ENCODE data around the gene ATP13A3.

ATP13A3 gene

DNA sequence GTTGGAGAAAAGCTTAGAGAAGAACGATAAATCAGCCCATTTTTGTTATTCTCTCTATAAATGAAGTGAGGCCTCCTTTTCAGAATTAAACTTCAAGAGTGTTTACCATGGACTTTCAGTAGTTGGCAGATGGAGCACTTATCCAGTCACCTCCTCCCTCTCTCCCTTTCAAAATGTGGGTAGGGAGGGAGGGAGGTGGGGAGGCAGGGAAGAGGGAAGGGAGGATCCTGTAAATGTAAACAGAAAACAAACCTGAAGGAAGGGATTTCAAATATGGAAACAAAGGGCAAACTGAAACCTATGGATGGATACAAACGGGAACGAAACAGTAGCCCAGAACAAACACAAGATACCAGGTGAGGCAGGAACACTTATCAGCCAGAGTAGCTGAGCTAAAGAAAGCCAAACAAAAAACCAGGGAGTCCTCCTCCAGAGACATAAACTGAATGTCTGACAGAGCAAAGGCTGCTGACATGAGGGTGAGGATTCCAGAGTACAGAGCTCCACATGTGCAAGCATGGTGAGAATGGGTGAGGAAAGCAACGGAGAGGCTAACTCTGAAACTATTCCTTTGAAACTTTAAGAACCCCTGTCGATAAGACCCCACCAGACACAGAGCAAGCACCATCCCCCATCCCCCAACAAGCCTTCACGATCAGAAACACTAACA lies 46.8 kb downstream of the ATP13A3 start:
- DNase-seq = no peak

DNA sequence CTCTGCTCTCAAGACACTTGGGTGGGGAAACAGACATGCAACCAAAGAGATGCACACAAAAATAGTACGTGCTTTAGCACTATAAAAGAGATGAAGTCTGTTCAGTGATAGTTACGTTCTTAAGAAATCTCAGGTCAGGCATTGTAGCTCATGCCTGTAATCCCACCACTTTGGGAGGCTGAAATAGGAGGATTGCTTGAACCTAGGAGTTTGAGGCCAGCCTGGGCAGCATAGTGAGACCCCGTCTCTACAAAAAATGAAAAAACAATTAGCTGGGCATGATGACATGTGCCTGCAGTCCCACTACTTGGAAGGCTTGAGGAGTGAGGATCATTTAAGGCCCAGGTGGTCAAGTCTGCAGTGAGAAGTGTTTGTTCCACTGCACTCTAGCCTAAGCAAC lies 52.3 kb downstream of the ATP13A3 start:
- DNase-seq = no peak

DNA sequence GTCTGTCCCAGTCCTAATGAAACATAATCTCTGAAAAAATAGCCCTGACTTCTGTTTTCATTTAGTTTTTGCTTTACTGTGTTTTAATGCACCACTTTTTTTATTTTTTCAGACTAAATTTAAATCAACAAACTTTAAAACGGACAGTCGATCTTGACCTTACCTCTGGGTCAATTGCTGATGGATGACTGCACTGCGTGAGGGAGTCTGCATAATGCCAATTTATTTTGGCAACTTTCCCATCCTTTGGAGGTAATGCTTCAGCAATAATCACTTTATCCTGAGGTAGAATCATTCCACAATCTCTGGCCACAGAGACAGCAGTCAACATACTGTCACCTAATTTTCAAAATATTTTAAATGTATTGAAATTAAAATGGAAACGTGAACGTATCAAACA lies 55.2 kb downstream of the ATP13A3 start:
- DNase-seq = no peak

DNA sequence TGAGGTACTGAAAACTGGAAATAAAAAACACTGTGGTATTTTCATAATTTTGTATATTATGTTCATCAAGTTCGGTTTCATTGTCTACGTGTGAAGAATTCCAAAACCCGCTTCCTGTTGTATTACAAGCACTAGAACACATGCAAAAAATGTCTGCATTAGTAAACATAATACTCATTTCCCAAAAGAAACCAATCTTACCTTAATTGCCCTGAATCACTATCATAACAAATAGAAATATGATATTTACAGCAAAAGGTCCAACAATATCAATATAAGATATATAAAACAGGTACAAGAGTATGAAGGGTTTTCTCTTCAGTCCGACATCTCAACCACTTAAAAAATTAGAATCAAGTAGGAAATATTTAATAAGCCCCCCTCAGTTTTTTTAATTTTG lies 61.4 kb downstream of the ATP13A3 start:
- DNase-seq = no peak

DNA sequence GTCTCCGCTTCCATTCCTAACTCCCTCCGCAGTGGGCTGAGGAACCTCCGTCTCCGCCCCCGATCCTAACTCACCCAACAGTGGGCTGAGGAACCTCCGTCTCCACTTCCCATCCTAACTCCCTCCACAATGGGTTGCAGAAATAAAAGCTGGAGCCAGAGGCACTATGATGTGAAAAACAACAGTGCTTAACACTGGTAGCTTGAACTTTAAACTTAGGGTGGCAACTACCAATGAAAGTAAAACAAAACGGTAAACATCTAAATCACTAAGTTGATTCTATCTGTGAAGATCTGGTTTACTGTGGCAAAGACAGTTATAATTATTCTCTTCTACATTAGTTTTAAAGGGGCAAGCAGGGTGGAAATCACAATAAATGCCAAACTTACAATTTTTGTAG lies 61.8 kb downstream of the ATP13A3 start:
- peak in 1 of 2 donors; percentile 11 for DNase-seq

DNA sequence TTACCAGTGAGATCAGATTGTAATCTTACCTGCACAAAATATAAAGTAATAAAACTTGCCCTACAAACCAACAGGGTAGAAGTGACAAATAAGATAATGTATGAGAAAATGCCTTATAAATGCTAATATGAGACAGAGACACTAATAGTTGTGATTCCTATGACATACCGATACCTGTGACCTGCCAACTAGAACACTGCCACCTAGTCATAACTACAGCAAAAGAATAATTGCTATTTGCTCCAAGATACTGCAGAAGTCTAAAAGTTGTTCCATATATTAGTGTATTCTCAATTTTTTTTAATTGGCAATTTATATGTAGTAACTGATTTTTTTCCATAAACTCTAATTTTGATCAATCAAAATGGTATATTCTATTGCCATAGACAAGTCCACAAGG lies 62.4 kb downstream of the ATP13A3 start:
- no peak for DNase-seq

DNA sequence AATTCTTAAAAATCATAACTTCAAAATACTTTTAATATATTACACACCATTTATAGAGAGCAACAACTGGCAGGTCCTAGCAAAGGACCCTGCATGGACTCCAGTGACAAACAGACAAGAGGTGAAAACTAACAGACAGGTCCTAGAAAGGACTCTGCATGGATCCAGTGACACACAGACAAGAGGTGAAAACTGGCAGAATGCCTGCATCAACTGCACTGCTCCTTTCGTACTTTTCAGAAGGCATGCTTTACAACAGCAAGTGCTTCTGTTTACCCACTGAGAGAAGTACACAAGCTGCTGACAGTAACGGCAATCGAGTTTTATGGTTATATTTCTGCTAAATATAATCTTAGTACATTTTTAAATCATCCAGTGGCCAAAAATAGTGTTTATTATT lies 63.5 kb downstream of the ATP13A3 start:
- DNase-seq = no peak

DNA sequence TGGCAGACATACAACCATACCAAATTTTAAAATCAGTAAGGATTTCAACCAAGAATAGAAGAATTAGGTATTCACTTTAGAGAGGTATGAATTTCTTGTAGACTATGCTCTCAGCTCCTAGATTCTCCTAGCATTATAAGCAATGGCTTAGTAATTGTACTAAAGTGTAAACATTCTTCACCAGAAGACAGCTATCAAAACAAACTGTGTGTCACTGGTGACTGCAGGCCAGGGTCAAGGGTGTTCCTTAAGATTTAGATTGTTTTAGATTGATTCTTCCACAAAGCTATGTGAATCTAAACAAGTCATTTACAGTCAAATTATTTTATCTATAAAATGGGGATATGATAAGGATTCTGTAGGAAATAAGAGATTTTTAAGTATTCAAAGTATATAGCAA lies 64.6 kb downstream of the ATP13A3 start:
- no peak for DNase-seq

DNA sequence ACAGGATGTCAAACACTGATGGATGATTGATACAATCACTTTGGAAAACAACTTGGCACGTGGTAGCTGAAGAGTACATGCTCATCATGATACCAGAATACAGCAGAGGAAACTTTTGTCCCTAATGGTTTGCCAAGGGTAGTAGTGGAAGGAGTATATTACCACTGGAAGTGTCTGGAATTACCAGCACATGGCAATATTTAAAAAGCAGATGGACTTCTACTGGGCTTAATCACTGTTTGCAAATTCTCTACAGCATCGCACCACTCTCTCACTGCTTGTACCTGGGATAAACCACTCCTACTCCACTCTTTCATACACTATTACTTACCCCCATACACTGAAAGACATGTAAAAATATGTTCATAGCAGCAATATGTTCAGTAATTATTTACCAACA lies 68.1 kb downstream of the ATP13A3 start:
- DNase-seq = no peak

DNA sequence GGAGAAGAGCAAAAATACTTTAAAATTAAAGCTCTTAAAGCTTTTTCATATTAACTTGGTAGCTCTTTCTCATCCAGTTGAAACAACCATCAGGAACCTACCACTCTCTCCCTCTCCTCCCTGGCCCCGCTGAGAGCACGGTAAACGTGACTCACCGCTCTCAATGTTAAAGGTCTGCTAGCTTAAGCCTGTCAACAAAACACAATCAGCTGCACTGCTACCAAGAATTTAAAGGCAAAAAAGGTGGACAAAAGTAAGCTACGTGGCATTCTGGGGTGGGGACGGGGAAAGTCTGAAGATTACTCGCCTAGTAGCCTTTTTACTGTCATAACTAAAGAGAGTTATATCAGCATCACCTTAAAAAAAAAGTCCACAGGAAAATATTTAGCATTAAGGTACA lies 79.4 kb downstream of the ATP13A3 start:
- DNase-seq = no peak

DNA sequence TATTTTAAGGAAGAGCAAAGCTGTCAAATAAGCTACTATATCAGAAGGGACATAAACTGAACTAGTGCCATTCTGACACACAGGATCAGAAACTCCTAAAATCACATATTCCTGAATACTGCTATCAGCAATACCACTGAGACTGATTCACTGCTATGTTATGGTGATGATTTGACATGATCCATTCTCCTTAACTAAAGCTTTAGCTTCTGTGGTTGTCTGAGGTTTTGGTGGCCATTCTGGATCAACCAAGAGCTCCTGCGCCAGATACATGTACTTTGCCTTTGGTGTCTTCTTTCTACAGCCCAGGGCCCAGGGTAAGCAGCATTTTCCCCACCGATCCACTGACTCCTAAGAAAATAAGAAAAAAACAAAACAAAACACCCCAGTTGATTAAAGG lies 81.0 kb downstream of the ATP13A3 start:
- DNase-seq = no peak

DNA sequence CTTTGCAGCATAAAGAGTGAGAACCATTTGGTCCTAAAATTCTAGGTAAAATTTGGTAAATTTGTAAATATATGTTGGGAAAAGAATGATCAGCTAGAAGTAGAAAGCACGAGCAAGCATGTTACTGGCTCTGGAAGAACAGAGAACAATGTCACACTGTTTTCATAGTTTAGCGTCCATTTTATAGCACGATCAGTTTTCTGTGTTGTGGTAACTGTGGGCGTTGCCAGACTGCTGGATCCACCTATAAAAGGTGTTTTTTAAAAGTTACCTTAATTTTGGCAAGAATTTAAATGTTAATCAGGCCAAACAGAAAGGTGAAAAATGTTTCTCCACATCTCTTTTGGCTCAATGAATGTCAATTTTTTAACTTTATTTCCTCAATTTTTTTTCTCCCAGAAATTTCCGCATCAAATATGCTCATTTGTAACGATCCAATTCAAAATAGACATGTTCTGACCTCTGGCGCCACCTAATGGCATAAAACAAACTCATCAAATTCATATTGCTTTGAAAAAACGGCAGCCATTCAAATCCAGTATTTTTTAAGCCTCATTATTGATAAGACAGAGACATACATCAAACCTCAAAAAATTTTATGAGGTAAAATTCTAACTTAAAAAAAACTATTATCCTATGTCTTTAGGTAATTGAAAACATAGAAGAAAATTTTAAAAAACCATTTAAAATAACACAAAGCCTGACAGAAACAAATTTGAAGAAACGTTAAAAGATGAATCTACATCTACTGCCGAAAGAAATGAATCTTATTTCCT lies 82.2 kb downstream of the ATP13A3 start:
- peak; percentile 45 to 48 for DNase-seq

DNA sequence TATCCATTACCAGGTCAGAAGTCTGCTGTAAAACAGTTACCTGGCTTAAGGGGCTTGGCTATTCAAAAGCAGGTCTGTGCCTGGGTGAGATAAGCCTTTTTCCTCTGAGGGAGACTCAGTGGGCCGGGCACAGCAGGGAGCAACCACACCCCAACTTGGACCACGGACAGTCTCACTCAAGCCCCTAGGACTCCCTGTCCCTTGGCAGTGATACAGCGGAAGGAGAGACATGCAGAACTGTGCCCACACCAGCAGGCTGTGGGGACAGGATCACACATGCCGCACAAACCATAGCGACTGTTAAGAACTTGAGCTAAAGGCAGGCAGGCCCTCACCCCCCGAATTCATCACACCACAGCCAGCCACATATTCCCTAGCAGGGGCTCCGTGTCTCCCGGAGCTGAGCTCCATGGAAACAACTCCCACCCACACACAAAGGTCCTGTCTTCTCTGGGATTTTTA lies 84.9 kb downstream of the ATP13A3 start:
- no peak for DNase-seq

DNA sequence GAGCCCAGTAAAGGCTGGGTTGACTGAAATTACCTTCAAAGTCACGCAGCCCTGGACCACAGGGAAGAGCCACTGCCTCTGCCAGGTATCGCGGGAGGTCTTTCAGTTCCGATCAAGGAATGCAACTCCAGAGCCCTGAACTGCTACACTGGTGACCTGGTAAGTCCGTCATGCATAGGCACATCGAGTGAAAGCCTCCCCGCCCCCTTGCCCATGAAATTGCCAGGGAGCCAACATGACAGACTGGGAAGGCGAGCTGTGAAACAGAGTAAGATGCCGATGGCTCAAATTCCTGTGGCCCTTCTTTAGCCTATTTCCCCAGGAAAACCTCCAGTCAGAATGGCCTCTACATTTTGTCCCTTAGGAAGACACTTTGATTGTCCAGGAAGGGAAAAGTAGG lies 85.5 kb downstream of the ATP13A3 start:
- no peak for DNase-seq

DNA sequence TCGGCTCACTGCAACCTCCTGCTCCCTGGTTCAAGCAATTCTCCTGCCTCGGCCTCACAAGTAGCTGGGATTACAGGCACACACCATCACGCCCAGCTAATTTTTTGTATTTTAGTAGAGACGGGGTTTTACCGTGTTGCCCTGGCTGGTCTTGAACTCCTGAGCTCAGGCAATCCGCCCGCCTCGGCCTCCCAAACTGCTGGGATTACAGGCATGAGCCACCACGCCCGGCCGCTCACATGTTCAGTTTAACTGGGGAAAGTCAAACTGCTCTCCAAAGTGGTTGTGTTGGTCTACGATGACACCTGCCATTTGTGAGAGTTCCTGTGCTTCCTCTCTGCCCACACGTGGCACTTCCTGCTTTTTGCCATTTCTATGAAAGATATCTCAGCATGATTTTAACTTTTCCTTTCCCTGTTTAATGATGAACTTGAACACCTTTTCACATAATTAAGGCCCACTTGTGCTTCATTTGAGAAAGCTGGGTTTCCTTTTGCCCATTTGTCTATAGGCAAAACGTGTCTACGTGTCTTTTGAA lies 86.9 kb downstream of the ATP13A3 start:
- DNase-seq = peak in 1 of 2 donors; percentile 34

DNA sequence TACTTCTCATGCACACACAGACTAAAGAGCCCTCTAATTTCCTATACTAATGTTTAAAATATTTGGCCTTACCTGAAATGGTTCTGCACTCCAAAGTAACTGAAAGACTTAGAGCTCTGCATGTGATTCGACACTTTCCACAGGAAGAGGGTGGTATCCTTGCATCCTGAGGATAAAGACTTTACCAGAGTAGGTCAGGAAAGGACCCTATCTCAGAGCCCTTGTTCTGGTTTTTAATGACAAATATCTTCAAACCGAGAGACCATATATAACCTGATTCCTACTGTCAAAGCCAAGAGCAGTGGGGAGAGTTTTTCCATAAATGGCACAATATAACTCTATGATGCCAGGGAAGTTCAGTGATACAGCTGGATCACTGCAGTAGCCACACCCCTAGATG lies 87.6 kb downstream of the ATP13A3 start, which contains the start of gene GP5:
TSS of gene GP5 (minus strand) at position 101 of the 400 bp plus-strand sequence. CDS start 984 bp downstream, outside the sequence.
- no peak for DNase-seq

DNA sequence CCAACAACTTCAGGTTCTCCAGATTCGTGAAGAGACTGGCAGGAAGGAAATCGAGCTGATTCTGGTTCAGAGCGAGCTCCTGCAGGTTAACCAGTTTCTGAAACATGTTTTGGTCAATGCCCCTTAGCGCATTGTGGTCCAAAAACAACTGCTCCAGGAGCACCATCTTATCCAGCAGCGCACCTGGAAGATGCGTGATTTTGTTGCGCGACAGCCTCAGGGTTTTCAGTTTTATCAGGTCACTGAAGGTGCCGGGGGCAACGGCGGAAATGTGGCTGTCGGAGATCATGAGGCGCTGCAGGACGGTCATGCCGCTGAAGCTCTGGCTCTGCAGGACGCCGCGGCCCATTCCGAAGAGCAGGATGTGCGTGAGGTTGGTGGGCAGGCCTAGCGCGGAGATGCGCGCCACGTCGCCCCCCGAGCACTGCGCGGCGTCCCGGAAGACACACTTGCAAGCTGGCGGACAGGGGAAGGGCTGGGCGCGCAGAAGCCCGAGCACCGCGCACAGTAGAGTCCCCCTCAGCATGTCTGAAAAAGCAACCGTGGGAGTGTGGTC lies 89.0 kb downstream of the ATP13A3 start:
- DNase-seq = no peak

DNA sequence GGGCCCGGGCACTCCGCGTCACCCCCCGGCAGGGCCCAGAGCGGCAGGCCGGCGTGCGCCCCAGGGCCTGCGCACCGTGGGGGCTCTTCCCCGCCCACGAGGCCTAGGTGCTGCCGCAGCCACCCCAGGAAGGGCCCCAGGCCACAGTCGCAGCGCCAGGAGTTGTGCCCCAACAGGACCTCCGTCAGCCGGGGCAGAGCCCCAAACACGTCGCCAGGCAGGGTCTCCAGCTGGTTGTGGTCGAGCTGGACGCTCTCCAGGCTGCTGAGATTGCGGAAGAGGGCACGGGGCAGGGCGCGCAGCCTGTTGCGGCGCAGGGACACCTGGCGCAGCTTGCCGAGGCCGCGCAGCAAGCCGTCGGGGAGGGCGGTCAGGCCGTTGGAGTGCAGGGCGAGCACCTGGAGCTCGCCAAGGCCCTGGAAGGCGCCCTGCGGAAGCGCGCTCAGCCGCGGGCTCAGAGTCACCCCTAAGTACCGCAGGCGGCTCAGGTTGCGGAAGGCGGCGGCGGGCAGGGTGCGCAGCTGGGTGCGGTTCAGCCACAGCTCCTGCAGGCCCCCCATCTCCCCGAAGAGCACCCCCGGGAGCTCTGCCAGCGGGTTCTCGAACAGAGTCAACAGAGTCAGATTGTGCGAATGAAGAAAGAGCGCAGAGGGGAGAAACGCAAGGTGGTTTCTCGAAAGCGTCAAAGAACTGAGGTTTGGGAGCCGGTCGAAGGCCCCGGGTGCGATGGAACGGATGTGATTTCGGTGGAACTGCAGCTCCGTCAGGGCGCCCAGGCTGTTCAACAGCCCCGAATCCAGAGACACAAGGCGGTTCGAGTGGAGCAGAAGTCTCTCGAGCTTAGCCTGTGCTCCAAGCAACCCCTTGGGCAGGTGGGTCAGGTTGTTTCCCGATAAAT lies 89.7 kb downstream of the ATP13A3 start:
- no peak for DNase-seq

DNA sequence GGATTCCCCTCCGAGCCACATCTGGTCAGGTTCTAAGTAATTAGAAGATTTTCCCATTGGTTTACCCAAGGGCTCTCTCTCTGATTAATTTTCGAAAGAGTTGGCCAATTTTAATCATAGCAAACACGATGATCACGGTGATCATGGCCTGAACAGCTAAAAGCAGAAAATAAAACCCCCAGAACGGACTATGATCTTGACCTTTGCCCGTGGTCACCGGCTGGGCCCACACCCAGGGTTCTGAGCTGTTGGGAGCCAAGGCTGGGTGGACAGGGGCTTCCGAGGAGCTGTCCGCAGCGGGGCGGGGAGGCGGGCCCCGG lies 90.3 kb downstream of the ATP13A3 start:
- DNase-seq = no peak

DNA sequence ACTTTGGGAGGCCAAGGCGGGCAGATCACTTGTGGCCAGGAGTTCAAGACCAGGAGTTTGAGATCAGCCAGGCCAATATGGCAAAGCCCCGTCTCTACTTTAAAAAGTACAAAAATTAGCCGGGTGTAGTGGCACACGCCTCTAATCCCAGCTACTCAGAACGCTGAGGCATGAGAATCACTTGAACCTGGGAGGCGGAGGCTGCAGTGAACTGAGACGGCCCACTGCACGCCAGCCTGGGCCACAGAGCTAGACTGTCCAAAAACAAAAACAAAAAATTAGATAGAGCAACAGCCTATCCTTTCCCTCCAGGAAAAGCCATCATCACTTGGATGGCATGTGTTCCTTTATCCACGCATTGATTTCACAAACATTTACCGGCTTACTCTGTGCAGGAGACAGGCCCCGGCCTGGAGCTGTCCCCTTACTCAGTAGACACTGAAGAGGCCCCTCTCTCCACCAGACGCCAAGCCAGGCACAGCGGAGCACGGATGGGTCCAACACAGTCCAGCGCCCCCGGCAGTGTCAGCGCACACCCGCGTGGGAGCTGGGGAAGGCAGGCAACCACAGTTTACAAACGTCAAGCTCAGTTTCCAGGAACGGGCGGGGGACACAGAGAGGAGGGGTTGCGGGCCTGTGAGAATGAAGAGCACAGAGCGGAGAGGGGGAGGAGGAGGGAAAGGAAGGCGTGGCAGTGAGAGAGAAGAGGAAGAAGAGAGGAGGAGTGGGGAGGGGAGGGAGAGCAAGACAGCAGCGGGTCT lies 90.8 kb downstream of the ATP13A3 start:
- no peak for DNase-seq

DNA sequence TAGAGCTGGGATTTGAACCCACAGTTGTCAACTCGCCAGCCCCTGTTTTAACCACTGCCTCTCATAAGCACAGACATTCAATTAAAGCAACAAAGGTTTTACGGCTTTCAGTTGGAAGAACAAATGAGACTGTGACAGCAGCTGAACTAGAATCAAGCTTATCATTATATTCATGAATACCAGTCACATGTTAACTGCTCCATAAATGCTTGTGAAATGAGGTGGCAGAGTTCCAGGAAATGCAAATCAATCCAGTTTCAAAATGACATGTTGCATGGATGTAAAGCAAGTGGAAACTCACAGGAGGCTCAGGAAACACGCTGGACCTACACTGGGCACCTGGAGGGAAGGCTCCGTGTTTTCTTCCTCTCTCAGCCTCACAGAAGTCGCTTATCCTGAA lies 91.6 kb downstream of the ATP13A3 start:
- no peak for DNase-seq

DNA sequence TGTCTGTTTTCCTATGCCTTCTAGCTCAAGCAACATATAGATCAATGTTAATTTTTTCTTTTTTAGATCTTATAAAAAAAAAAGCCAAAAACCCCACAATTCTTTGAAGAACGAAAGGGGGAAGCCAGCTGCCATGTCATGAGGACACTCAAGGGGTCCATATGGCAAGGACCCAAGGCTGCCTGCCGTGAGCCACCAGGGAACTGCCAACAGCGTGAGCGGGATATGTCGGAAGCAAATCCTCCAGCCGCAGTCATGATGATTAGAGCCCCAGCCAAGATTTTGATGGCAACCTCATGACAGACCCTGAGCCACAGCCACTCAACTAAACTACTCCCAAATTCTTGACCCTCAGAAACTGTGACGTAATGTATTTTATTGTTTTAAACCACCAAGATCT lies 94.2 kb downstream of the ATP13A3 start:
- no peak for DNase-seq
